ENCODE measurements around the gene ZSCAN10. TPM values are rescaled to one million over a fixed set of nuclear protein-coding genes. Genes with fewer than 3 reads are reported as not detected.
"Not testable (repeated sequence)": the region's sequence is repeated elsewhere in the genome, so short reads cannot be mapped to it uniquely, and the experiment has no call there.

ZSCAN10 gene
- polyA plus RNA-seq, 1 donor (not counting 4 experiments of a cell fraction or from before 2014, with no cell fraction given), result not detected

- Histone ChIP-seq H3K4me3 (ENCODE audit: control insufficient read depth in 2 of 3, extremely low read depth in 1 of 3, insufficient read depth in 2 of 3, low read depth in 1 of 3, low read length in 3 of 3) (no peak overlapping the region), H3K4me2 (ENCODE audit: control insufficient read depth, extremely low read depth, insufficient read depth, low read depth, low read length) (no peak overlapping the region), H3K9me1 (ENCODE audit: control insufficient read depth, extremely low read depth, insufficient read depth, low read length) (no peaks in the 10 kb centered on the region), H3K27me3 (ENCODE audit: control insufficient read depth, extremely low read depth, insufficient read depth, low read length) (no peaks in the 10 kb centered on the region), H3K27ac (ENCODE audit: control insufficient read depth, insufficient read depth, low read length) (no peak overlapping the region), H3K36me3 (ENCODE audit: control insufficient read depth in 2 of 2, extremely low read depth in 1 of 2, insufficient read depth in 2 of 2, low read length in 2 of 2) (peaks cover 0 to 9% of the 10 kb centered on the region in 2 experiments), H2AFZ (ENCODE audit: control insufficient read depth, low read length) (no peak overlapping the region), H3K9me3 (ENCODE audit: control insufficient read depth, low read depth, low read length) (no peaks in the 10 kb centered on the region), H3K4me1 (ENCODE audit: control insufficient read depth, extremely low read depth, insufficient read depth, low read length) (peaks cover 3% of the 10 kb centered on the region), H3K79me2 (ENCODE audit: control insufficient read depth, insufficient read depth, low read length) (peaks cover 4% of the 10 kb centered on the region), H3K9ac (ENCODE audit: control insufficient read depth, extremely low read depth, insufficient read depth, low read length) (no peak overlapping the region), H4K20me1 (ENCODE audit: control insufficient read depth, extremely low read depth, insufficient read depth, low read length) (no peaks in the 10 kb centered on the region)
- FAIRE-seq (no peak), DNase-seq (ENCODE audit: low read depth, low spot score) (no peak)
- TF ChIP-seq EZH2 (IDR thresholded peaks at IDR 0.05; ENCODE audit: low read length), result no peak
- no peak for TF ChIP-seq CTCF (optimal IDR thresholded peaks at IDR 0.05 in 1 of 3, IDR thresholded peaks at IDR 0.05 in 1 of 3, conservative IDR thresholded peaks at IDR 0.05 in 1 of 3; ENCODE audit: extremely low read depth in 1 of 3, insufficient read depth in 2 of 3, low read length in 3 of 3)
- dilution Hi-C loops (cut with MboI; ENCODE audit: extremely low pct_ligation_motif_present, low sequenced_read_pairs), result no loop called here
These were observed 41.7 kb upstream of the ZSCAN10 start for GRCh38 chr16:3140603-3141427.

GRCh38 chr16:3139561-3139960 is 40.5 kb upstream of the ZSCAN10 start:
- H2AFZ ChIP-seq (ENCODE audit: control insufficient read depth, low read length); H3K4me3 ChIP-seq (ENCODE audit: control insufficient read depth in 2 of 3, extremely low read depth in 1 of 3, insufficient read depth in 2 of 3, low read depth in 1 of 3, low read length in 3 of 3); H3K27me3 ChIP-seq (ENCODE audit: control insufficient read depth, extremely low read depth, insufficient read depth, low read length); FAIRE-seq; H3K9me3 ChIP-seq (ENCODE audit: control insufficient read depth, low read depth, low read length); H3K27ac ChIP-seq (ENCODE audit: control insufficient read depth, insufficient read depth, low read length); DNase-seq (ENCODE audit: low read depth, low spot score); H3K4me2 ChIP-seq (ENCODE audit: control insufficient read depth, extremely low read depth, insufficient read depth, low read depth, low read length); H3K4me1 ChIP-seq (ENCODE audit: control insufficient read depth, extremely low read depth, insufficient read depth, low read length); H3K36me3 ChIP-seq (ENCODE audit: control insufficient read depth in 2 of 2, extremely low read depth in 1 of 2, insufficient read depth in 2 of 2, low read length in 2 of 2); H3K9ac ChIP-seq (ENCODE audit: control insufficient read depth, extremely low read depth, insufficient read depth, low read length); H4K20me1 ChIP-seq (ENCODE audit: control insufficient read depth, extremely low read depth, insufficient read depth, low read length); dilution Hi-C loops (cut with MboI; ENCODE audit: extremely low pct_ligation_motif_present, low sequenced_read_pairs); H3K9me1 ChIP-seq (ENCODE audit: control insufficient read depth, extremely low read depth, insufficient read depth, low read length): not testable (repeated sequence)
- peaks cover 12% of the 10 kb centered on the region for H3K79me2 ChIP-seq (ENCODE audit: control insufficient read depth, insufficient read depth, low read length)

Measured in keratinocyte (primary cell).